Lung (tissue), 12 donors: ENCODE measurements around the gene FSTL5. TPM values are rescaled to one million over a fixed set of nuclear protein-coding genes. Genes with fewer than 3 reads are reported as not detected.
"Not testable (repeated sequence)": the region's sequence is repeated elsewhere in the genome, so short reads cannot be mapped to it uniquely, and the experiment has no call there.

Experiments used
- ATAC-seq: fragments of 200-7000 bp; cut with Tn5 transposase; one replicate; pipeline ENCODE4 v1.9.1; 2020; ENCODE audit warnings: moderate number of reproducible peaks; ENCODE audit not compliant: insufficient read depth, low FRiP score
- DNase-seq, 3 donors: peaks; one replicate each; pipeline ENCODE4 v3.0.0-alpha.2; 2013 to 2017
- H3K27ac ChIP-seq, 2 donors: one replicate each; pipeline ENCODE4 v1.5.1; 2013; ENCODE audit warnings: mild to moderate bottlenecking in 2 of 2, moderate library complexity in 2 of 2, control low read depth in 1 of 2, inconsistent platforms in 1 of 2, low read depth in 1 of 2, low read length in 1 of 2
- H3K27me3 ChIP-seq, 3 donors: one replicate each; pipeline ENCODE4 v1.5.1; 2013; ENCODE audit warnings: low read length in 2 of 3; ENCODE audit not compliant: control insufficient read depth in 3 of 3, insufficient read depth in 3 of 3
- H3K36me3 ChIP-seq, 4 donors: one replicate each; pipeline ENCODE4 v1.5.1; 2013; ENCODE audit warnings: low read length in 4 of 4, mild to moderate bottlenecking in 1 of 4, moderate library complexity in 1 of 4; ENCODE audit not compliant: control insufficient read depth in 4 of 4, insufficient read depth in 4 of 4
- H3K4me1 ChIP-seq, 5 donors: one replicate each; pipeline ENCODE4 v1.5.1; 2013; ENCODE audit warnings: low read length in 5 of 5, mild to moderate bottlenecking in 2 of 5, moderate library complexity in 1 of 5; ENCODE audit not compliant: control insufficient read depth in 5 of 5, insufficient read depth in 5 of 5
- H3K4me3 ChIP-seq: one replicate; pipeline ENCODE4 v1.5.1; 2013; ENCODE audit warnings: mild to moderate bottlenecking, control low read depth, moderate library complexity
- H3K9ac ChIP-seq, 2 donors: one replicate each; pipeline ENCODE4 v1.5.1; 2013; ENCODE audit warnings: low read length in 2 of 2, control low read depth in 1 of 2; ENCODE audit not compliant: insufficient read depth in 1 of 2
- H3K9me3 ChIP-seq, 4 donors: one replicate each; pipeline ENCODE4 v1.5.1; 2013; ENCODE audit warnings: low read length in 3 of 4, mild to moderate bottlenecking in 1 of 4, moderate library complexity in 1 of 4; ENCODE audit not compliant: control insufficient read depth in 4 of 4, insufficient read depth in 3 of 4
- CTCF ChIP-seq: IDR thresholded peaks from 2 replicates; pipeline ENCODE4 v1.5.1; 2012; ENCODE audit warnings: mild to moderate bottlenecking; ENCODE audit errors: control extremely low read depth, extremely low read depth
- WGBS, 2 donors: extraction: QIAGEN DNeasy Blood & Tissue Kit; methylation state at CpG; one replicate each; pipeline ENCODE4 v1.1.7; 2013; 5-methylcytosine and 5-hydroxymethylcytosine counted together
- polyA plus RNA-seq, 2 donors: library from polyadenylated mRNA; stranded (reverse); fragments of 200-250 nt; gene quantifications; one replicate each; pipeline ENCODE4 v1.2.1, GENCODE V29; 2013
- total RNA-seq, 2 donors: library from RNA; depleted of rRNA in 1 of 2; stranded (reverse); fragments of >200 nt in 1 of 2; gene quantifications; one replicate each; pipeline ENCODE4 v1.2.1, GENCODE V29; 2014 to 2021
- donor health status: control.
- donor health status: control.
- donor health status: Bipolar disorder and iron deficiency.
- donor health status: healthy.
- donor health status: DM: yes; HTN: yes; CAD: no.

The FSTL5 gene
- total and polyA plus RNA-seq, 4 donors: 0.23 TPM; not detected in 3

GRCh38 chr4:161791796-161792556 lies 371.8 kb downstream of the FSTL5 start:
- H3K9me3 ChIP-seq: peaks cover 0 to 14% (median 0%) of the 10 kb centered on the region in 4 donors
- DNase-seq: no peak
- peaks cover 0 to 2% (median 0%) of the 10 kb centered on the region in 5 donors for H3K4me1 ChIP-seq
- no peak for ATAC-seq
- H3K27ac ChIP-seq: no peak overlapping the region
- H3K27me3 ChIP-seq: no peaks in the 10 kb centered on the region
- no peak for TF ChIP-seq CTCF
- H3K4me3 ChIP-seq: no peak overlapping the region
- no peaks in the 10 kb centered on the region for H3K36me3 ChIP-seq
- 85 to 89% methylated on average over 13 of the region's 13 CpGs for WGBS, 2 donors
- H3K9ac ChIP-seq: no peak overlapping the region

GRCh38 chr4:161767116-161767515 lies 396.7 kb downstream of the FSTL5 start:
- WGBS, 2 donors: 73 to 80% methylated on average over 5 of the region's 5 CpGs
- no peak for ATAC-seq
- Histone ChIP-seq H3K36me3 (no peaks in the 10 kb centered on the region), H3K9me3 (no peaks in the 10 kb centered on the region), H3K9ac (no peak overlapping the region), H3K4me3 (no peak overlapping the region), H3K27ac (no peak overlapping the region), H3K27me3 (no peaks in the 10 kb centered on the region), H3K4me1 (no peaks in the 10 kb centered on the region)
- no peak for TF ChIP-seq CTCF
- no peak for DNase-seq

GRCh38 chr4:161762796-161763195 lies 401.0 kb downstream of the FSTL5 start:
- H3K27ac ChIP-seq: no peak overlapping the region
- H3K4me1 ChIP-seq: no peaks in the 10 kb centered on the region
- H3K4me3 ChIP-seq: no peak overlapping the region
- no peaks in the 10 kb centered on the region for H3K27me3 ChIP-seq
- TF ChIP-seq CTCF: no peak
- no peak for DNase-seq
- no peaks in the 10 kb centered on the region for H3K9me3 ChIP-seq
- 88 to 94% methylated on average over 1 of the region's 1 CpG for WGBS, 2 donors
- ATAC-seq: no peak
- H3K9ac ChIP-seq: no peak overlapping the region
- H3K36me3 ChIP-seq: no peaks in the 10 kb centered on the region

- H3K4me1 ChIP-seq: no peaks in the 10 kb centered on the region
- no peak for ATAC-seq
- H3K9ac ChIP-seq: no peak overlapping the region
- no peak overlapping the region for H3K4me3 ChIP-seq
- no peaks in the 10 kb centered on the region for H3K36me3 ChIP-seq
- TF ChIP-seq CTCF: no peak
- no peaks in the 10 kb centered on the region for H3K27me3 ChIP-seq
- WGBS, 2 donors: 89 to 93% methylated on average over 3 of the region's 3 CpGs
- no peaks in the 10 kb centered on the region for H3K9me3 ChIP-seq
- H3K27ac ChIP-seq: no peak overlapping the region
- DNase-seq: no peak
Observed at GRCh38 chr4:161760008-161760407, 403.8 kb downstream of the FSTL5 start.

GRCh38 chr4:161758412-161758811 lies 405.4 kb downstream of the FSTL5 start:
- DNase-seq, H3K9me3 ChIP-seq, H3K36me3 ChIP-seq, H3K27me3 ChIP-seq, H3K27ac ChIP-seq, ATAC-seq, H3K4me1 ChIP-seq, H3K4me3 ChIP-seq, H3K9ac ChIP-seq: not testable (repeated sequence)
- 93 to 94% methylated on average over 9 of the region's 9 CpGs for WGBS, 2 donors
